ENCODE data around the gene LYPD3.

Gene LYPD3

DNA sequence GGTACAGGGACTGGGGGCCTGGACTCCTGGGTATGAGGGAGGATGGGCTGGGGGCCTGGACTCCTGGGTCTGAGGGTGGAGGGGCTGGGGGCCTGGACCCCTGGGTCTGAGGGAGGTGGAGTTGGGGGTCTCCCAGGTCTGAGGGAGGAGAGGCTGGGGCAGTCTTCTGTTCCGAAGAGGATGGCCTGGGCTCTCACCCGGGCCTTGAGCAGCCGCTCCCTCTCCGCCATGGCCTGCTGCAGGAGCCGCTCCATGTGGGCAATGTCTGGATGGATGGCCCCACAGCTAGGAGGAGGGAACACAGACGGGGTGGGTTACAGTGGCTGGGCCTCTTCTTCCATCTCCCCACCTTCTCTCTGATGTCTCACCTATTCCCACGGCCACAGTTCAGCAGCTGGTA, 21.0 kb upstream of the LYPD3 start:
- DNase-seq (ENCODE audit: low read depth in 2 of 2, low spot score in 1 of 2), result no peak

DNA sequence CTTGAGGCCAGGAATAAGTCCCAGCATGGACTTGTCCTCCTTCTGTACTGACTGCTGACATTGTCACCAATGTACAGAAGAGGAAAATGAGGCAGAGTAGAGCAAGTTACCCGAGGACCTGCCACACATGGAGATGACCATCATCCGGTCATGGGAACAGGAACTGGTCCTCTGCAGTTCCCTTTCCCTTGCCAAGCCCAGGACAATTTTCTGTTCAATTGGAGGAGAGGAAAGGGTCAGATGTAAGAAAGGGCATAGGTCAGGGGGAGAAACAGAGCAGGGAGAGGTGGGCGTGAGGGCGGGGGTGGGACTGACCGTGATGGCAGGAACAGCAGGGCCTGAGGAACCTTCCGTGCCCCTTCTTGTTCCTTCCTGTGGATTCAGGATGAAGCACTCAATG, 20.5 kb upstream of the LYPD3 start:
- DNase-seq (ENCODE audit: low read depth in 2 of 2, low spot score in 1 of 2), result no peak

DNA sequence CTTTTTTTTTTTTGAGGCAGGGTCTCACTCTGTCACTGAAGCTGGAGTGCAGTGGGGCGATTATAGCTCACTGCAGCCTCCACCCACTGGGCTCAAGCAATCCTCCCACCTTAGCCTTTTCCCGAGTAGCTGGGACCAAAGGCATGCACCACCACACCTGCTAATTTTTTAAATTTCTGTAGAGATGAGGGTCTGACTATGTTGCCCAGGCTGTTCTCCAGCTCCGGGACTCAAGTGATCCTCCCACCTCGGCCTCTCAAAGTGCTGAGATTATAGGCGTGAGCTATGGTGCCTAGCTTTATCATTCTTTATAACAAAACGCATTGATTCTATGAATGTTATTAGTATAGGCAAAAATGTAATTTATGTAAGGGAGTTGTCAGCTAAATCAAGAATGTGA, 17.9 kb upstream of the LYPD3 start:
- DNase-seq (ENCODE audit: low read depth in 2 of 2, low spot score in 1 of 2), result no peak

DNA sequence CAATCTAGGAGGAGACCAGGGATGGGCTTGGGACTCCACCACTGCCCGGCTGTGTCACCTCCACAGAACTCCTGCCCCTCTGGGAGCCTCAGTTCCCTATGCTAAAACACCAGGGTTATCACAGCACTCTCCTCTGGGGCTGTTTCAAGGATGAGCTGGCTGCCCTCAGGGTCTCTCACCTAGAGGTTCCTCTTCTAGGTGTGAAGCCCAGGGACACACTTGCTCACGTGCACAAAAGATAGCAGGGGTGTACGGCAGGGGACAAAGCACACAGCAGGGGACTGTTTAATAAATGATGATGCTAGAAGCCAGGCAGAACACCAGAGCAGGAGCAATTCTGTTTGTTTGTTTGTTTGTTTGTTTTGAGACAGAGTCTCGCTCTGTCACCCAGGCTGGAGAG, 16.8 kb upstream of the LYPD3 start:
- no peak for DNase-seq (ENCODE audit: low read depth in 2 of 2, low spot score in 1 of 2)

DNA sequence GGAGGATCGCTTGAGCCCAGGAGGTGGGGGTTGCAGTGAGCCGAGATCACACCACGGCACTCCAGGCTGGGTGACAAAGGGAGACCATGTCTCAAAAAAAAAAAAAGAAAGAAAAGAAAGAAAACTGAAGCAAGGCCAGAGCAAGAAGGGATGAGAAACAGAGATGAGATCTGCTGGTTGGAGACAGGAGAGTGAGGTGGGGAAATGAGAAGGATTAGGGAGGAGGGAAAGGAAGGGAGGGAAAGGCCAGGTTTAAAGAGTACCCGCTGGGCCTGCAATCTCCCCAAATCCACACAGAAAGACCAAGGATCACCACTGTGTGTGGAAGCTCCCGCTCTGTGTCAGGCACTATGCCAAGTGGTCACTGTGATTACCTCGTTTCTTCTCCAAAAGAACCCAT, 16.3 kb upstream of the LYPD3 start:
- DNase-seq (ENCODE audit: low read depth in 2 of 2, low spot score in 1 of 2), result no peak

DNA sequence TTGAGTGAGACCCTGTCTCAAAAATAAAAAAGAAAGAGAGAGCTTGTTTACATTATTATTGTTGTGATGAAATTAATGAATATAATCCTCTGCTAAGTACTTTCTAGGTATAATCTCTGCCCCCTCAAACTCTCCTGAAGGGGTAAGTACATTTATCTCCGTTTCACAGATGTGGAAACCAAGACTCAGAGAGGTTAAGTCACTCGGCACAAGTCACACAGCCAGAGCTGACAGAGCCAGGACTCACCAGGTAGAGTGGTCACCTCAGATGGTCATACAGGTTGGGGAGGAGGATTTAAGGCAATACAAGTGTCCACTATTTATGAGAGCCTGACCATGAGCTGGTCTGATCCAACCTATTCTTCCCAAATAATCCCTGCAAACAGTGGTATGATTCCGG, 15.2 kb upstream of the LYPD3 start:
- DNase-seq (ENCODE audit: low read depth in 2 of 2, low spot score in 1 of 2), result no peak

DNA sequence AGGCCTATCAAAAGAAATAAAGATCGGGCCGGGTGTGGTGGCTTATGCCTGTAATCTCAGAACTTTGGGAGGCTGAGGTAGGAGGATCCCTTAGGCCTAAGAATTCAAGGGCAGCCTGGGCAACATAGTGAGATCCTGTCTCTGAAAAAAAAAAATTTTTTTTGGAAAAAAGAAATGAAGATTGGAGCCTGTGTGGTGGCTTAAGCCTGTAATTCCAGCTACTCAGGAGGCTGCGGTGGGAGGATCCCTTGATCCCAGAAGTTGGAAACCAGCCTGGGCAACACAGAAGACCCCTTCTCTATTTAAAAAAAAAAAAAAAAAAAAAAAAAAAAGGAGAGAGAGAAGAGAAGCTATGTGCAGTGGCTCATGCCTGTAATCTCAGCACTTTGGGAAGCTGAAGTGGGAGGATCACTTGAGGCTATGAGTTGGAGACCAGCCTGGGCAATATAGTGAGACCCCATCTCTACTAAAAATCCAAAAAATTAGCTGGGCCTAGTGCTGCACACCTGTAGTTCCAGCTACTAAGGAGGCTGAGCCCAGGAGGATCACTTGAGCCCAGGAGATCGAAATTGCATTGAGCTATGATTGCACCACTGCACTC, 14.7 kb upstream of the LYPD3 start:
- no peak for DNase-seq (ENCODE audit: low read depth in 2 of 2, low spot score in 1 of 2)

DNA sequence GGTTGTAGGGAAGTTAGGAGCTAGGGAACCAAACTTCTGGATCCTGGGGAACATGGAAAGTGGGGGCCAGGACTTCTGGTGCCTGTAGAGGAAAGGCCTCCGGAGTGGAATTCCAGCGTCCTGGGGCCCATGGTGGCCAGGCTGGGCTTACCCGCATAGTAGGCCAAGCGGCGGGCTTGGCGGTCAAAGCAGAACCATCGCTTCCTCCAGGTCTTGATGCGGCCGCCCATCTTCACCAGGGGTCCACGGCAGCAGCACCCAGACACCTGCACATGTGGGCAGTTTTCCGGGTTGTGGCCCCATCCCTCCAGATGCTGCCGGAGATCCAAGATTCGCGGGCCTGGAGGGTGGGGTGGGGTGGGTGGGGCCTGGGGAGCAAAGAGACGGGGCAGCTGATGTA, 13.8 kb upstream of the LYPD3 start:
- no peak for DNase-seq (ENCODE audit: low read depth in 2 of 2, low spot score in 1 of 2)

DNA sequence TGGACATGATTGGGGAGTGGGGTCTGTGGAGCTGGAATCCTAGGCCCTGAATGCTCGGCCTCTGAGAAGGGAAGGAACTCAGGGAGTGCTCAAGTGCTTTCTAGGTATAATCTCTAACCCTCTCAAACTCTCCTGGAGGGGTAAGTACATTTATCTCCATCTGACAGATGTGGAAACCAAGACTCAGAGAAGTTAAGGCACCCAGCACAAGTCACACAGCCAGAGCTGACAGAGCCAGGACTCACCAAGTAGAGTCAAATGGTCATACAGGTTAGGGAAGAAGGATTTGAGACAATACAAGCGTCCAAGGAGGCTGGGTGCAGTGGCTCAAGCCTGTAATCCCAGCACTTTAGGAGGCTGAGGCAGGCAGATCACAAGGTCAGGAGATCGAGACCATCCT, 12.9 kb upstream of the LYPD3 start:
- DNase-seq (ENCODE audit: low read depth in 2 of 2, low spot score in 1 of 2), result no peak

DNA sequence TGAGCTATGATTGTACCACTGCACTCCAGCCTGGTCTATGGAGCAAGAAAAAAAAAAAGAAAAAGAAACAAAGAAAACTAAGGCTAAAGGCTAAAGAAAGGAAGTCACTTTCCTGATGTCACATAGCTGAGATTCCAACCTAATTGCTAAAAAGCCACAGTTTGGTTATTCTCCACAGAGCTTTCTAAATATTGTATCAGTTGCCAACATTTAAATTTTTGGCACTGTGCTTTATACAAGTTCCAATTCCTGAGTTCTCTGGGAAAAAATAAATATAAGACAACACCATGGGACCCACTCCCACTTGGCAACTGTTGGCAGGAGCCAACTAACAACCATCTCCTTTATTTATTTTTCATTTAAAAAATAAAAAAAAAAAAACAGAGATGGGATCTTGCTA, 11.2 kb upstream of the LYPD3 start:
- no peak for DNase-seq (ENCODE audit: low read depth in 2 of 2, low spot score in 1 of 2)

DNA sequence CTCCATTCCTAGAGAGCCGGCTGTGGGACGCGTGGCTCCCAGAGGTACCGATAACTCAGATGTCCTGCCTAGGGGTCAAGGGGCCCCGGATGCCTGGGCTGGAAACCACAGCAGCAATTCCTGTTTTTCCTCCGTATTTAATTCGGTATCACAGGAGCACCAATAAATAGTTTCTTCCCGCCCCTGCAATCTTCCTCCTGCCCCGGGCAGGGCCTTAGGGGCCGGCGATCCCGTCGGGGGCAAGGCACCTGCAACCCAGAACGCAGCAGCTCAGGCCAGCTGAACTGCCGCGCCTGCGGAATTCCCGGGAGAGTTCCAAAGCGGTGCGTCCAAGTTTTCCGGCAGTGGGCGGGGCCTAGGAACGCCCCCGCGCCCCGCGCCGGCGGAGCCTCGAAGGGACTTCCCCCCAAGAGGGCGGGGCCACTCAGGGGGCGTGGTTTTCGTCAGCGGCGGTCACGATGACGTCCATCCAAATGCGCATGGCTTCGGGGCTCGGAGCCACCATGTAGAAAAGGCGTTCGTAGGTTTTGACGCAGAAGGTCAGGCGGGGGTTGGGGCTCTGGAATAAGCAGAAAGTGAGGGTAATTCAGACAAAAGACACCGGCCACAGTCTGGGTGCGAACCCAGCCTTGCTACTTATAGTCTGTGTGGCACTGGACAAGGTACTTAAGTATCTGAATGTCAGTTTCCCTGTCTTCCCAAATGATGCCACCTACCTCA, 9.7 kb upstream of the LYPD3 start:
- peak; percentile 91 to 97 for DNase-seq (ENCODE audit: low read depth in 2 of 2, low spot score in 1 of 2)

DNA sequence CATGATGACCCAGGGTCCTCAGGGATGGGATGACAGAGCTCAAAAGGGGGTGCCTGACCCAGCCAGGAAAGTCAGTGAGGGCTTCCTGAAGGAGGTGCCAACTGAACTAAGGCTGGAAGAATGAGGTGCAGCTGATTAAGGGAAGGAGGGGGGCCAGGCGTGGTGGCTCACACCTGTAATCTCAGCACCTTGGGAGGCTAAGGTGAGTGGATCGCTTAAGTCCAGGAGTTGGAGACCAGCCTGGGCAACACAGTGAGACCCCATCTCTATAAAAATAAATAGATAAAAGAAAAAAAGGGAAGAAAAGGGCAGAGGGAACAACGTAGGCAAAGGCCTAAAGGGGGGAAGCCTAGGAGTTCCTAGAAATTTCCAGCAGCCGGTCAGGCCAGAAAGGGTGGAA, 9.1 kb upstream of the LYPD3 start:
- no peak for DNase-seq (ENCODE audit: low read depth in 2 of 2, low spot score in 1 of 2)

DNA sequence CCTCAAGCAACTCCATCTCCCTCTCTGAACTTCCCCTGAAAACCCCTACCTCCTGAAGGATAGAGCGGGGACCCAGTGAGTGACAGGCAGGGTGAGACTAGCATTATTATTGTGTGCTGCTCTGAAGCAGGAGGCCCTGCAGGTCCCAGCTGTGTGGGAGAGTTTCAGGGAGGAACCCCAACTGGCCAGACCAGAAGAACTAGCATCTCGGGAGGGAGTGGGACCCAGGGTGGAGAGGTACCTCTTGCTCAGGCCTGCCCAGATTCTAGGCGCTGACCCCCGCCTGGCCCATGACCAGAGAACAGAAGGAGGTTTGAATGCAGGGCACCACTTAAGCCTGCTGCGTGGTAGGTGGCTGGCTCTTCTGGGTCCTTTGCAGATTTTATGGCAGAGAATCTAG, 5.7 kb upstream of the LYPD3 start:
- no peak for DNase-seq (ENCODE audit: low read depth in 2 of 2, low spot score in 1 of 2)

DNA sequence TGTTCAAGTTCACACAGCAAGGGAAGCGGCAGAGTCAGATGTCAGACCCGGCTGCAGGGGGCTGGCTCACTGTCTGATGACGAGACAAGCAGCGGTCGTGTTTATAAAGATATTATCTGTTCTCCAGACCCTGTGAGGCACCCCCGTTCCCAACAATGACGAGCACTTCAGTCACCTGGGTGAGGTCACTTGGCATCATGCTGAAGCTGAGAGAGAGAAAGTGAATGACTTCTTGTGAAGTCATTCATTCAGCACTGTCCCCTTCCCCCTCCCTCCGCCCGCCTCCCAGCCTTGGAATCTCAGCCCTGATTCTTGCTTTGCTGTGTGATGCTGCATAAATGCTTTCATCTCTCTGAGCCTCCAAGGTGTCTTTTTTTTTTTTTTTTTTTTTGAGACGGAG, 4.9 kb upstream of the LYPD3 start:
- peak in 1 of 2 donors; percentile 43 for DNase-seq (ENCODE audit: low read depth in 2 of 2, low spot score in 1 of 2)

DNA sequence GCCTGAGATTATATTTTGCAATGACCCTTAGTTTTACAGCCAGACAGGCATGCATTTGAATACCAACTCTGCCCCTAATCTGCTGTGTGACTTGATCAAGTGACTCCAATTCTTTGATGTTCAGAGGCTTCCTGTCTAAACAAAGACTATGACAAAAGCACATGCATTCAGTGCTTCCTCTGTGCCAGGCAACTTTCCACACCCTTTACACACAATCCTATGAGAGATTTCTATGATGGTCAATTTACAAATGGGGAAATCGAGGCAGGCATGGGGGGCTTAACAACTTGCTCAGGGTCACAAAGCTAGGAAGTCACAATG, 3.7 kb upstream of the LYPD3 start:
- DNase-seq (ENCODE audit: low read depth in 2 of 2, low spot score in 1 of 2), result no peak

DNA sequence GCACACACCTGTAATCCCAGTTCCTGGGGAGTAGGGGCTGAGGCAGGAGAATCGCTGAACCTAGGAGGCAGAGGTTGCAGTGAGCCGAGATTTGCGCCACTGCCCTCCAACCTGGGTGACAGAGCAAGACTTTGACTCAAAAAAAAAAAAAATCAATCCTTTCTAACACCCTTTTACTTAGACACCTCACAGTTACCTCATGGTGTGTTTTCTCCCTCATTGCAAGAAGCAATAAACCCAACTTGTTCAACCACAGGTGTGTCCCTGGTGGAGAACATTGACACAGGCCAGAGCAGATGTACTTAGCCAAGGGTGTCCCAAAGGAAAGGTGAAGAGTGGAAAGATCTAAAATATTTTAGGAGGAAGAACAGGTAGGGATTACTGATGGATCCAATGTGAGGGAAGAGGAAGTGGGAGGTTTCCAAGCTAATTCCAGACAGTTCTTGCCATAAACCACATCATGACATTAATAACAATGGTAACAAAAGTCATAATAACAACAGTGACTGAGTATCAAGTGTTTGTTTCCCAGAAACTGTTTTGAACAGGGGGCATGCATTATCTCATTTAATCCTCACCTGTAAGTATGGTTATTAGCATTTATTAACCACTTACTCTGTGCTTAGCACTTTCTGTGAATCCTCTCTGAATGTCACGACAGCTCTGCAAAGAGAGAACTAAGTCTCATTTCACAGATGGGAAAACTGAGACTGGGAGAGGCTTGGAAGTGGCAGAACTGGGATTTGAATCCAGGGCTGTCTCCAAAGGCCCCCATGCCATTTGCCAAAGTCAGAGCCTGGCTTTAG, 3.1 kb upstream of the LYPD3 start:
- no peak for DNase-seq (ENCODE audit: low read depth in 2 of 2, low spot score in 1 of 2)

DNA sequence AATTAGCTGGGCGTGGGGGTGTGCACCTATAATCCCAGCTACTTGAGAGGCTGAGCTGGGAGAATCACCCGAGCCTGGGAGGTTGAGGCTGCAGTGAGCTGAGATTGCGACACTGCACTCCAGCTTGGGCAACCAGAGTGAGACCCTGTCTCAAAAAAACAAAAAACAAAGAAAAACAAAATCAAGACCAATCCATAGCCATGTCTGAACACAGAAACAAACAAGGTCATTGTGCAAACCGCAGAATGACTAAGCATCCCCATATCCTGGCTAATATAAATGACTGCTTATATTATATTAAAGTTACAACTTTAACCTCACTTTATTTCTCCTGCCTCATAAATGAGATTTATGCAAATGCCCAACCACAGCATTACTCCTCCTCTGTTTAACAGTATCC, 2.3 kb upstream of the LYPD3 start:
- DNase-seq (ENCODE audit: low read depth in 2 of 2, low spot score in 1 of 2), result no peak

DNA sequence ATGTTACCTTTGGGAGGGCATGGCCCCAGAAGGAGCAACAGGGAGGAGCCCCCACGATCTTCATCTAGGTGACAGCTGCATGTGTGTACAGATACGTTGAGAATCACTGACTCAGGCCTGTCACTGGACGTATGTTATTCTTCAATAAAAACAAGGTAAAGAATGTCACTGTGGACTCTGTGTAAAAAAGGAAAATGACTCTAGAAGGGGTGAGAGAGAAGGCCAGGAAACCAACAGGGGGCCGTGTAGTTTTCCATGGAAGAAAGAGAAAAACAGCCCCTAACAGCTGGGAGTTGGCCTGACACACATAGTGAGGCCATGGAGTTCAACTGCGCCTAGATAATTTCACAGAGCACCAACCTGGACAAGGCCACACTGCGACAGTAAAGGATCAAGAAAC, 1.9 kb upstream of the LYPD3 start:
- DNase-seq (ENCODE audit: low read depth in 2 of 2, low spot score in 1 of 2), result no peak

DNA sequence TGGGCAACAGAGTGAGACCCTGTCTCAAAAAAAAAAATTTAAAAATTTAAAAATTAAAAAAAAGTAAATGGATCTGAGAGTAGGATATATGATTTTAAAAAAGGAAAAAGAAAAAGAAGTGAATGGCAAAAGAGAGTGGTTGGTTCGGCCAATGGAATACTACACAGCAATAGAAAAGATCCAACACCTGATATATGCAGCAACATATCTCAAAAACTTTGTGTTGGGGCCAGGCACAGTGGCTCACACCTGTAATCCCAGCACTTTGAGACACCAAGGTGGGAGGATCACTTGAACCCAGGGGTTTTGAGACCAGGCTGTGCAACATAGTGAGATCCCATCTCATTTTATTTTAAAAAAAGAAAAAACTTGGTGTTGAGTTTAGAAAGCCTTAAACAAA, 1.4 kb upstream of the LYPD3 start:
- DNase-seq (ENCODE audit: low read depth in 2 of 2, low spot score in 1 of 2), result no peak

DNA sequence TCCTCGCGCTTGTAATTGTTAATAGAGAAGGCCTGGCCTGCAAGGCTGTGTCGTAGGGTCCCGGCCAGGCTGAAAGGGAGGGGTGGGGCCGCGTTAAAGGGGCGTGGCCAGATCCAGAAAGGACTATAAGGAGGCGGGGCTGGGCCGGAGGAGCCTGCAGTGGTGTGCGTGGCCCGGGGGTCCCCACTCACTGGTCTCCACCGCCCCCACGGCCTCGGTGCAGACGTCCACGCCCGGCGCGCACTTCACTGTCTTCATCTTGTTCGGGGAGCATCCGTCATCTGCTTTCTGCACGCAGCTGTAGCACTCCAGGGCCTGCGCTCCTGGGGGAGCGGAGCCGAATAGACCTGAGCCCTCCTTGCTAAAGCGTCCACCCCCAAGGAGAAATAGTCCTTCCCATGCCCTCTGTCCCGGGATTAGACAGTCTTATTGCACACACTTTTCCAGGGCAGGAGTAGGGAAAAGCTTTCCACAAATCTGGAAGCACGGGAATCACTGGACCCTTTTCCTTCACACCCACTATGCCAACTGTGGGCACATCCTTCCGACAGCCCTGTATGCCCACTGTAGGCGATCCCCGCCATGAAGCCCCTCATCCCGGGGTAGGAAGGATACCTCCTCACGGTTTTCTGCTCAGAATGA, 1.2 kb downstream of the LYPD3 start:
- peak in 1 of 2 donors; percentile 51 for DNase-seq (ENCODE audit: low read depth in 2 of 2, low spot score in 1 of 2)

DNA sequence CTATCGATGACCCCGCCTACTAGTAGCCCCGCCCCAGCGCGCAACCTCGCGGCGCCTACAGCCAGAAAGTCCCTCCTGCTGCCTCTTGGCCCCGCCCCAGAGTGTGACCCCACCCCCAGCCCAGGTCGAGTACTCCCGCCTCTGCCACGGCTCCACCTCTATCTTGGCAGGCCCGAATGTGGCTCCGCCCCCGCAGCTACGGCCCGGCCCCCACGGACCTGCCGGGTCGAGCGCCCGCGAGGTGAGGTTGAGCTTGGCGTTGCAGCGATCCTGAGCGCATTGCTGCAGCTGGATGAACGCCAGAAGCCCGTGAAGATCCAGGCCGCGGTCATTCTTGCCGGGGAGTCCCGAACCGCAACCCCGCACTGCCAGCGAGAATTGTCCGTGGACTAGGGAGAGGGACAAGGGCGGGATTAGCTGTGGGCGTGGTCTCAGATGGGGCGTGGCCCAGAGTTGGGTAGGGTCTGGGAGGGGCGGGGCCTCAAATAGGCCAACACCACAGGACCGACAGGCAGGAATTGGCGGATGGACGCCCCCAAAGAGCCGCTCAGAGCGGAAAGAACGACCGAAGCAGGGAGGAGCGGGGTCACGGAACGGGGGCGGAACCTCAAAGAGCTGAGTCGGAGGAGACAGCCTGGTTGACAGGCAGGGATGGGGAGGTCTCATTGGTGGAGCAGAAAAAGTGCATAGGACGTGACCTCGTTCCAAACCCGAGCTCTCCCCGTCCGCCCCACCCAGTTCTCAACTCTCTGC, 1.9 kb downstream of the LYPD3 start:
- DNase-seq (ENCODE audit: low read depth in 2 of 2, low spot score in 1 of 2), result peak; percentile 99

Data from stimulated activated CD8-positive, alpha-beta memory T cell treated with anti-CD3 and anti-CD28 coated beads, Interleukin-4, amount 100 ng/mL, for 4 hours (primary cell).